ENCODE measurements around the gene MEGF11.

The MEGF11 gene

GRCh38 chr15:66153549-66154415 lies 99.8 kb downstream of the MEGF11 start:
- no peak overlapping the region for H3K27ac Mint-ChIP-seq
- H3K9me3 Mint-ChIP-seq = no peaks in the 10 kb centered on the region
- TF ChIP-seq CTCF (IDR thresholded peaks at IDR 0.05) = no peak
- no peak overlapping the region for H3K4me3 Mint-ChIP-seq
- peaks cover 87% of the 10 kb centered on the region for H3K27me3 Mint-ChIP-seq (ENCODE audit: low read depth, poor library complexity)
- H3K4me1 Mint-ChIP-seq = peaks cover 18% of the 10 kb centered on the region
- no peaks in the 10 kb centered on the region for H3K36me3 Mint-ChIP-seq (ENCODE audit: low read depth)
- DNase-seq = no peak

- H3K36me3 Mint-ChIP-seq (ENCODE audit: low read depth) = no peaks in the 10 kb centered on the region
- peaks cover 18% of the 10 kb centered on the region for H3K4me1 Mint-ChIP-seq
- H3K9me3 Mint-ChIP-seq = no peaks in the 10 kb centered on the region
- DNase-seq = no peak
- H3K27ac Mint-ChIP-seq = no peak overlapping the region
- peaks cover 87% of the 10 kb centered on the region for H3K27me3 Mint-ChIP-seq (ENCODE audit: low read depth, poor library complexity)
- TF ChIP-seq CTCF (IDR thresholded peaks at IDR 0.05) = no peak
- H3K4me3 Mint-ChIP-seq = no peak overlapping the region
These were observed 100.9 kb downstream of the MEGF11 start for GRCh38 chr15:66152650-66153049.

GRCh38 chr15:66151809-66152208 lies 101.7 kb downstream of the MEGF11 start:
- H3K4me3 Mint-ChIP-seq = no peak overlapping the region
- H3K27me3 Mint-ChIP-seq (ENCODE audit: low read depth, poor library complexity) = peaks cover 78% of the 10 kb centered on the region
- TF ChIP-seq CTCF (IDR thresholded peaks at IDR 0.05) = no peak
- DNase-seq = no peak
- no peak overlapping the region for H3K27ac Mint-ChIP-seq
- no peaks in the 10 kb centered on the region for H3K36me3 Mint-ChIP-seq (ENCODE audit: low read depth)
- H3K4me1 Mint-ChIP-seq = peaks cover 12% of the 10 kb centered on the region
- no peaks in the 10 kb centered on the region for H3K9me3 Mint-ChIP-seq

- no peak for TF ChIP-seq CTCF (IDR thresholded peaks at IDR 0.05)
- DNase-seq = no peak
- Mint-ChIP-seq H3K27me3 (ENCODE audit: low read depth, poor library complexity) (peaks cover 66% of the 10 kb centered on the region), H3K4me1 (peaks cover 22% of the 10 kb centered on the region), H3K4me3 (no peak overlapping the region), H3K27ac (no peak overlapping the region), H3K9me3 (no peaks in the 10 kb centered on the region), H3K36me3 (ENCODE audit: low read depth) (no peaks in the 10 kb centered on the region)
These were observed 103.7 kb downstream of the MEGF11 start for GRCh38 chr15:66149871-66150270.

- TF ChIP-seq CTCF (IDR thresholded peaks at IDR 0.05) = no peak
- no peak overlapping the region for H3K4me3 Mint-ChIP-seq
- H3K4me1 Mint-ChIP-seq = peaks cover 16% of the 10 kb centered on the region
- H3K36me3 Mint-ChIP-seq (ENCODE audit: low read depth) = no peaks in the 10 kb centered on the region
- no peaks in the 10 kb centered on the region for H3K9me3 Mint-ChIP-seq
- peaks cover 58% of the 10 kb centered on the region for H3K27me3 Mint-ChIP-seq (ENCODE audit: low read depth, poor library complexity)
- H3K27ac Mint-ChIP-seq = no peak overlapping the region
- no peak for DNase-seq
These were observed 105.4 kb downstream of the MEGF11 start for GRCh38 chr15:66148187-66148586.

- H3K36me3 Mint-ChIP-seq (ENCODE audit: low read depth) = no peaks in the 10 kb centered on the region
- no peaks in the 10 kb centered on the region for H3K9me3 Mint-ChIP-seq
- no peak for DNase-seq
- H3K27me3 Mint-ChIP-seq (ENCODE audit: low read depth, poor library complexity) = peaks cover 54% of the 10 kb centered on the region
- TF ChIP-seq CTCF (IDR thresholded peaks at IDR 0.05) = no peak
- no peak overlapping the region for H3K4me3 Mint-ChIP-seq
- peaks cover 16% of the 10 kb centered on the region for H3K4me1 Mint-ChIP-seq
- no peak overlapping the region for H3K27ac Mint-ChIP-seq
These were observed 106.1 kb downstream of the MEGF11 start for GRCh38 chr15:66147440-66147839.

All from nephron progenitor cell (in vitro differentiated cells).